OCI-M1 (cell line): ENCODE data around the gene MAGEB1.

ENCODE experiments used
- DNase-seq: peaks from one replicate; lab custom pipeline; 2025; lab: John Stamatoyannopoulos, UW

MAGEB1 gene

GRCh38 chrX:30246769-30247489 is at the start of gene MAGEB1:
Gene MAGEB1, plus strand, starts transcription at chrX:30247146. Its CDS starts 3,348 bp downstream, at chrX:30250494.
- no peak for DNase-seq

GRCh38 chrX:30212172-30212571 is 34.8 kb upstream of the MAGEB1 start:
- DNase-seq: peak; percentile 4

- no peak for DNase-seq
Observed at GRCh38 chrX:30215357-30215843, 31.5 kb upstream of the MAGEB1 start, which contains the start of gene MAGEB2. Gene MAGEB2, plus strand, starts transcription at chrX:30215563. Its CDS starts 3,018 bp downstream, at chrX:30218581.

- peak; percentile 84 for DNase-seq
Observed at GRCh38 chrX:30217465-30217864, 29.5 kb upstream of the MAGEB1 start.

- no peak for DNase-seq
Observed at GRCh38 chrX:30219372-30219771, 27.6 kb upstream of the MAGEB1 start.

GRCh38 chrX:30220661-30221060 is 26.3 kb upstream of the MAGEB1 start:
- DNase-seq: peak; percentile 41

- DNase-seq: no peak
Observed at GRCh38 chrX:30224536-30224935, 22.4 kb upstream of the MAGEB1 start.

GRCh38 chrX:30228526-30228925 is 18.4 kb upstream of the MAGEB1 start:
- DNase-seq: no peak

- no peak for DNase-seq
Observed at GRCh38 chrX:30230395-30230794, 16.6 kb upstream of the MAGEB1 start, which contains the start of gene MAGEB3. Gene MAGEB3, plus strand, starts transcription at chrX:30230657. Its CDS starts 5,268 bp downstream, at chrX:30235925.

GRCh38 chrX:30241724-30242415 is 5.1 kb upstream of the MAGEB1 start, which contains the start of gene MAGEB4:
Gene MAGEB4, plus strand, starts transcription at chrX:30242000. Its CDS starts 136 bp downstream, at chrX:30242136.
- DNase-seq: no peak

GRCh38 chrX:30248854-30249253 is 1.9 kb downstream of the MAGEB1 start:
- DNase-seq: no peak

- no peak for DNase-seq
Observed at GRCh38 chrX:30253257-30253656, 6.3 kb downstream of the MAGEB1 start.

- no peak for DNase-seq
Observed at GRCh38 chrX:30259927-30260326, 13.0 kb downstream of the MAGEB1 start.

GRCh38 chrX:30261012-30261411 is 14.1 kb downstream of the MAGEB1 start:
- no peak for DNase-seq

GRCh38 chrX:30262763-30263162 is 15.8 kb downstream of the MAGEB1 start:
- no peak for DNase-seq

GRCh38 chrX:30270639-30271038 is 23.7 kb downstream of the MAGEB1 start:
- no peak for DNase-seq

GRCh38 chrX:30275498-30275897 is 28.6 kb downstream of the MAGEB1 start:
- peak; percentile 44 for DNase-seq

GRCh38 chrX:30278365-30278764 is 31.4 kb downstream of the MAGEB1 start:
- DNase-seq: no peak

GRCh38 chrX:30280428-30280827 is 33.5 kb downstream of the MAGEB1 start:
- DNase-seq: no peak

GRCh38 chrX:30282527-30282926 is 35.6 kb downstream of the MAGEB1 start:
- no peak for DNase-seq

- DNase-seq: peak; percentile 75
Observed at GRCh38 chrX:30283456-30284200, 36.7 kb downstream of the MAGEB1 start.
